Tongue (tissue), 2 donors: ENCODE data around the gene IFT80. TPM values are rescaled to one million over a fixed set of nuclear protein-coding genes. Genes with fewer than 3 reads are reported as not detected.
A peak's percentile ranks its signal among the peaks of the same experiment; 100 is the strongest.

Experiments used
- DNase-seq: peaks from one replicate; pipeline ENCODE4 v3.0.0-alpha.2; 2015
- total RNA-seq: library from RNA; depleted of rRNA; stranded (reverse); fragments of >200 nt; gene quantifications from one replicate; pipeline ENCODE4 v1.2.3, GENCODE V29; 2014

IFT80 gene
- total RNA-seq, 1 donor from 2014 or later = 51.7 TPM

DNA sequence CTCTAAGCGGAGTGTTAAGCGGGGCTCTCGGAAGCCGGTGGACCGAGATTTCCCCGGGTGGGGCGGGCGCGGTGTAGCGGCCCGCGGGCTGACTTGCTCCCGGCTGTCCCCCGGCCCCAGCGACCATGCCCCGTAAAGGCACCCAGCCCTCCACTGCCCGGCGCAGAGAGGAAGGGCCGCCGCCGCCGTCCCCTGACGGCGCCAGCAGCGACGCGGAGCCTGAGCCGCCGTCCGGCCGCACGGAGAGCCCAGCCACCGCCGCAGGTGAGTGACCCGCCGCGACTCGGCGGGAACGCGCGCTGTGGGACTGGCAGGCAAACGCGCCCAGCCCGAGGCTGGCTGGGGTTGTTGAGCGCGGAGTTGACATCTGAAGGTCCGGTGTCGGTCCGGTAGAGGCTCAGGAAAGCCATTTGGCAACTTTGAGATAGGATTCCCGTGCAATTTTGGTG lies 1.7 kb upstream of the IFT80 start:
- DNase-seq = peak; percentile 35

DNA sequence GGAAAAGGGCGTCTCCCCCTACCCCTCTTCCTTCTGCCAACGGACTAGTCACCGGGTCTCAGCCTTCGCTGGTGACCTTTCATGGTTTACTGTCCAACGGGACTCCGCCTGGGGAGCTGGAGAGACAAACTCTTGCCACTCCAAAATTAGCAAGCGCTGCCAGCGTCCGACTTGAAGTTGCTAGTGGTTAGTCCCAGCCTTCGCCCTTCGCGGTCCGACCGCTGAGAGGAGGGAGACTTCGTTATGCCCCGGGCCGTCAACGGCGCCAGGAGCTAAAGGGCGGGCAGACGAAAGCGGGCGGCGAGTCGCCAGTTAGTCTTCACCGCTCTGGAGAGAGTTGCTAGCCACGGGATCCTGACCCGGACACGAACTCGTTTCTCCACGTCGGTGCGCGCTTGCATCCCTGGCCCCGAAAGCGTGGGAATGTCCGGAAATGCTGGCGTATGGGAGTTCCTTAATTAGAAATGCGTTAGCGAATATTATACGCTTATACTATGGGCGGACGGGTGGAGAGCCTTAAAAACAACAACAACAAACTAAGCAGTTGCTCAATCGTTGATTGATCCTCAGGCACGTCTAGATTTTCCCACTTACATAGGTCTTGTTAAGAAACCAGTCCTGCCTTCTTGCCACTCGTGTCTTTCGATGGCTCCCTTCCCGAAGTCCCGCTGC lies 1.1 kb upstream of the IFT80 start:
- peak; percentile 59 for DNase-seq

DNA sequence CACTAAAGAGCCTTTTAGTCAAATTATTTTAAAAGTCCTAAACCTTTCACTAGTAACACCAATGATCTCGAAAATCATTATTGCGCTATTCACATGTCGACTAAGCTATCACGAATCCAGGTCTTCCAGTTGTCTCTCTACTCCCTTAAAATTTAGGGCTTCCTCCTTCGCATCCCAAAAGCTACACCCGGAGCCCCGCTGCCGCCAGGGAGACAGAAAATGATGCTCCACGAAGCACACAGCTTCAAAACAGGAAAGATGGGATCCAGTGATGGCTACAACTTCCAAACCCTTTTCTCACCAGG lies 253 bp downstream of the IFT80 start:
- no peak for DNase-seq

DNA sequence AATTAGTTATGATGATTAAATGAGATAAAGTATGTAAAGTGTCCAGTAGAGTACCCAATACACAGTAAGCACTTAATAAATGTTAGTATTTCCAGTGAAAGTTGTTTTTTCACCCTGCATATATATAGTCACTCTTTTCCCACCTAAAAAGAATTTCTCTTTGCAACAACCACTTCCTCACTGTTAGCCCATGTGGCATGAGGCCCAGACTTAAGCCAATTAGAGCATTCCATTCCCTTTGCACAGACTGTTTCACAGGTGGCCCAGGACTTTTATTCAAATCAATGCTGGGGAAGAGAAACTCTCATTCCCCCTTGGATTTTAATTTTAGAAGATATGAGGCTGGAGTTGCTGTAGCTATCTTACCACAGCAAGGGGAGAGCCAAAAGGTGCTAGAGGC lies 3.7 kb downstream of the IFT80 start:
- DNase-seq = no peak

DNA sequence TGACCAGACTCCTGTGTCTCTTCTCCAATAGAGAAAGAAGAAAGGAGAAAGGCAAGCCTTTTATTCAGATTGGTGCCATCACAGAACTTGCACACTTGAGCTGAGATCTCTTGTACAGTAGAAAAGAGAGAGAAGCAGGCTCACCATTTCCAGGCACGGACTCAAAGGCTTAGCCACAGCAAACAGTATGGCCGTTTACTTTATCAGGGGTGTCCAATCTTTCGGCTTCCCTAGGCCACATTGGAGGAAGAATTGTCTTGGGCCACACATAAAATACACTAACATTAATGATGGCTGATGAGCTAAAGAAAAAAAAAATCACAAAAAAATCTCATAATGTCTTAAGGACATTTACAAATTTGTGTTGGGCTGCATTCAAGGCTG lies 5.0 kb downstream of the IFT80 start:
- DNase-seq = no peak

DNA sequence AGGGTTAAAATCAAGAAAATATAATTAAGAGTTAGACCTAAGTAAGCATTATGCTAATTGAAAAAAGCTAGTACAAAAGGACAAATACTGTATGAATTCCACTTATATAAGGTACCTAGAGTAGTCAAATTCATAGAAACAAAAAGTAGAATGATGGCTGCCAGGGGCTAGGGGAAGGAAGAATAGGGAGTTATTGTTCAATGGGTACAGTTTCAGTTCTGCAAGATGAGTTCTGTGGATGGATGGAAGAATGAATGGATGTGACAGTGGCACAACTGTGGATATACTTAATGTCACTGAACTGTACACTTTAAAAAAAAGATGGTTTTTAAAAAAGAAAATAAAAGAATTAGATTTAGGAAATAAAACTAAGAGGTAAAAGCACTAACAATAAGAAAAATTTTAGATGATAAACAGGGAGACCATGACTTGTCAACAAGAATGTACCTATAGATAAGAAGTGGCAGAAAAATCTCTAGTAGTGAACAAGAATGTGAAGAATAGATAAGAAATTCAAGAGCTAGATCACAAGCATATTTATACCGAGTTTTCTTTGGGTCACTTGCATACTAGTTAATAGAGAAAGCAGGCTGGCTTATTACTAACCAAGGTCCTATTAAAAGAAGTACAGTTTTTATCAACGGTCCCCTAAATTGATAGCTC lies 5.5 kb downstream of the IFT80 start:
- DNase-seq = no peak

DNA sequence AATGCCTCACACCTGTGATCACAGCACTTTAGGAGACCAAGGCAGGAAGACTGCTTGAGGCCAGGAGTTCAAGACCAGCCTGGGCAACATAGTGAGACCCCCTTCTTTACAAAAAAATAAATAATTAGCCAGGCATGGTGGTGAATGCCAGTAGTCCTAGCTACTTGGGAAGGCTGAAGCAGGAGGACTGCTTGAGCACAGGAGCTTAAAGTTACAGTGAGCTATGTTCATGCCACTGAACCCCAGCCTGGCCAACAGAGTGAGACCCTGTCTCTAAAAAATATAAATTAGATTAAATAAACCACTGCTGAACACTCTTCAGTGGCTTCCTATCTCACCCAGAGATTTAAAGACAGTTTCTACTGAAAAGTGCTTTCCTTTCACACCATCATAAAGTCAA lies 6.2 kb downstream of the IFT80 start:
- no peak for DNase-seq

DNA sequence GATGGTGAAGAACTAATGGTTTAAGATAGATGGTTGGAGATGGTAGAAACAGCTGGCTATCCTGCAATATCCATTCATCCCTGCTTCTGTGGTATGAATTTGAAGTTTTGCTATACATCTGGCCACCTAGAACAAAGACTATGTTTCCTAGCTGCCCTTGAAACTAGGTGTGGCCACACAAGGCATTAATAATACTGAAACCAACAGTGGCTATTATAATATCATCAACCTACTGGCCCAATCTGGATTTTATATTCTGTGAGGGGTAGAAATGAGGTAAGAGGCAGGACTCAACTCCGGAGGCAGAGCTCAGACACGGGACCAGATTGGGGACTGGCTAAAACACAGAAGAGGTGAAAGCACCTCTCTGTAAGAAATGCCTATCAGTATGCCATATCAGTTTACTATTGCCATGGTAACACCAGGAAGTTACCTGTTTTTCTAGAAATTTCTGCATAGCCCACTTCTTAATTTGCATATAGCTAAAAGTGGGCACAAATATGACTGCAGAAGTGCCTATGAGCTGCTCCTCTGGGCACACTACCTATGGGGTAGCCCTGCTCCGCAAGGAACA lies 8.4 kb downstream of the IFT80 start:
- no peak for DNase-seq

DNA sequence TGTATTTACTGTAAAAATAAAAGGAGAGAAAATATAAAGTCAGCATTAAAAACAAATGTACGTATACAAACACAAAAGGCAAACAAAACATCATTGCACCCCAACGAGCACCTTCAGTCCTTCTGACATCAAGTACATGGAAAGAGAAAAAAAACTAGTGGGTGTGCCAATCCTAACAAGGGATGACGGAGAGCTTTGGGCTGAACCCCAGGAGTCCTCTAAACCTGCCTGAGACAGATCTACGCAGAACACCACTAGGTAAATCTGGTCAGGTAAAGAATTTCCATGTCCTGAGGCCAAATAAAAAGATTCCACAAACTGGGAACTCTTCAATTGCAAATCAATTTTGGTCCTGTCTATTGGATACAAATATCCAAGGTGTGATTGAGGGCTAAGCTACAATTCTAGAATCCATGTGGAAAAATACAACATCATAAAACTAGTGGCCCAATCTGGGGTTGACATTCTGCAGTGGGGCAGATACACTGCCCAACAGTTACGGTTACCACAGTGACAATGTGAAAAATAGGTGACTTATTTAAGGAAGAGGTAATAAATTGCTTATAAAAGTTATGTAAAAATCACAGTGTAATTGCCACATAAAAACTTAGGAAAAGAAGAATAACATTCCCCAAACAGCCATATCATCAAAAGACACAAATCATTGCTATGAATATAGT lies 14.2 kb downstream of the IFT80 start:
- no peak for DNase-seq

DNA sequence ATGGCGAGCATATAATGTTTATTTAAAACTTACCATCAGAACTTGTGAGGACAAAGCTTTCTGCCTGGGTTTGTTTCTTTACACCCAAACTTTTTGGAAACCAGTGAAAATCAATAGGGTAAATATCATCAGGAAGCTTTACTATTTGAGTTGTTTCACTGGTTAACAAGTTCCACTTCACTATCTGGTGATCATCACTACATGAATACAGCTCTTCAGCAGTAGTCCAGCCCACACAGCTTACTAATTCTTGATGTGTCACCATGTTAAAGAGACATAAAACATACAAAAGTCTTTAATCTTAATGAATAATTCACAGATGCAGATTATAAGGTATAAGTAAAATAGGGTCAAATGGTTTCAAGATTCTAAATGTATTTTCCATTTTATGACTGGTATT lies 17.6 kb downstream of the IFT80 start:
- DNase-seq = no peak

DNA sequence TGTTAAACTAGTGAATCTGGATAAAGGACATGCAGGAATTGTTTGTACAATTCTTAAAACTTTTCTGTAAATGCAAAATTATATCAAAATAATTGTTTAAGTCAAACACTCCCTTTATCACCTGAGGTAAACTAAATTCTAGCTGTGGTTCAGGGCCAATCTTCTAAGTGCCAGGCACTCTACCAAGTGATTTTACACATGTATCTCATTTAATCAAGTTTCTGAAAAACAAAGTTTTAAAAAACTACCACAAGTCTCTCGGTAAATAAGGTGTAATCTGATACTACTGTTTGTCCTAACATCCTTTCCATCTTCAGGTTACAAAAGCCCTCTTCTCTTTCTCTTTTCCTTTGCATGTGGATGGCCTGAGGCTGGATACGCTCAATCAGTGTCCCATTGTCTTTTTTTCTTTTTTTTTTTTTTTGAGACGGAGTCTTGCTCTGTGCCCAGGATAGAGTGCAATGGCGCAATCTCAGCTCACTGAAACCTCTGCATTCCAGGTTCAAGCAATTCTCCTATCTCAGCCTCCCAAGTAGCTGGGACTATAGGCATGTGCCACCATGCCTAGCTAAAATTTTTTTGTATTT lies 19.3 kb downstream of the IFT80 start:
- no peak for DNase-seq

DNA sequence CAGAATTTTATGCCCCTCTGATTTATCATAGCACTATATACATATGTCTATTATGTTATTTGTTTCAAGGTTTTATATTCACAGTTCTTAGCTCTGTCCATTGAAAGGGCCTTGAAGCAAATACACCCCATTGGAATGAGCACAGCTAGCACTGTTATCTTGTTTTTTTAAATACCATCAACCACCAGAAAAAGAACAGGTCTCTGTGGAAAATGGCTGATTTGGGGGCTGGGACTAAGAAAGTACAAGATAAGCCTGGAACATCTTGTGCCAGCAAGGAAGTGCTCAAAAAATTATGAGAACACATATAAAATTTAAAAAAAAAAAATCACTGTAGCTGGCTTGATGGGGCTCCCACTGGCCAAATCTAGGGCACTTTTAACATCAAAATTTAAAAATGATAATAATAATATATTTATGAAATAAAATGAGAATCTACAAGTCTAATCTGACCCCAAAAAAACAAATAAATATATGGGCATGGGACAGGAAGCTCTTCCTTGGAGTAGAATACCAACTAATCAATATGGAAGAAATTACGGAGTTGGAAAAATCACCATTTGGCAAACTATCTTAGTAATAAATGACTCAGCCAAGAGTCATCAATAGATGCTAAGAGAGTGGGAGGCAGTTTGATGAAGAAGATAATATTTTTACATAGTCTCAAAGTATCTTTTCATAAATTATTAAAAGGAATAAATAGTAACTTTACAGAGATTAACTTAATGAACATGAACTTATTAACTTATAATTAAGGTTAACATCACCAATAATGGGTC lies 20.5 kb downstream of the IFT80 start:
- no peak for DNase-seq

DNA sequence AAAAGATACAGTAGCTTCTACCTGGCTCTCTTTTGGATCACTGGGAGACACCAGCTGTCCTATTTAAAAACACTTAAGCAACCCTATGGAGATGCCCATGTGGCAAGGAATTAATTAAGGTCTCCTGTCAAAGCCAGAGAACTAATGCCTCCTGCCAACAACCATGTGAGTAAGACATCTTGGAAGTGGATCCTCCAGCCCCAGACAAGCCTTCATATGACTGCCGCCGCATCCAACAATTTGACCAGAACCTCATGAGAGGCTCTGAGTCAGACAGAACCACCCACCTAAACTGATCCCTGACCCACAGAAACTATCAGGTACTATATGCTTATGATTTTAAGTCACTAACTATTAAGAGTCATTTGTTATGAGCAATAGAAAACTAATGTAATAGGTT lies 22.3 kb downstream of the IFT80 start:
- no peak for DNase-seq

DNA sequence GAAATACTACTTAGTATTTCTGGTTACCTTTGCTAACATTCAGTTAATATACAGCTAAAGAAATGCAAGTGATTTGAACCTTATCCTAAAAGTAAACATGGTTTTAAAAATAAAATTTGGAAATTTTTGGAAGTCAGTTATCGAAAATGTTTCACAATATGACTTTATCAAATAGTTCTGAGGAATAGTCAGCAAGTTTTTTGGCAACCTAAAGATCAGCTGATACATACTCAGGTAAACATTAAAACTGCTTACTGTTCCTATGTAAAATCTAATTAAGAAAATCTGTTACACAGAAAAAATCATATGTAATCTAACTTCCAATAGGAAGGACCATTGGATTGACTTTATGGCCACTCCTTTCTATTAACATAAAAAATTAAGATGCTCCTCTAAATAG lies 24.1 kb downstream of the IFT80 start:
- DNase-seq = no peak

DNA sequence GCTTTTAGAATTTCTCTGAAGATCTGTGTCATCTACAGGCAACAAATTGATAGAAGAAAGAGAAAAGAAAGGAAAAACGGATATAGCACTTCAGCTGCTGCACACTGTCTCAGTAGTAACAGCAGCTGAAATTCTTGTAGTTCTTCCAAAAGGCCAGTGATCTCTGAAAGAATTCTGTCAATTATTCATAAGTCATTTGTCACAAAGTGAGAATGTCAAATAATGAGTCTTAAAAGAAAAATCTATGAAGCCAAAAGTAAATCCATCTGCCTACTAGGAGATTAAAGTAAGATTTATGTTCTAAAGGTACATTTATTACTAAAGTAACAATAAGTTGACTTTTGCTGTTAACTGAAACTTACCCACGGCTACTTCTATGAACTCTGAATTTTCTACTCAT lies 24.6 kb downstream of the IFT80 start:
- no peak for DNase-seq

DNA sequence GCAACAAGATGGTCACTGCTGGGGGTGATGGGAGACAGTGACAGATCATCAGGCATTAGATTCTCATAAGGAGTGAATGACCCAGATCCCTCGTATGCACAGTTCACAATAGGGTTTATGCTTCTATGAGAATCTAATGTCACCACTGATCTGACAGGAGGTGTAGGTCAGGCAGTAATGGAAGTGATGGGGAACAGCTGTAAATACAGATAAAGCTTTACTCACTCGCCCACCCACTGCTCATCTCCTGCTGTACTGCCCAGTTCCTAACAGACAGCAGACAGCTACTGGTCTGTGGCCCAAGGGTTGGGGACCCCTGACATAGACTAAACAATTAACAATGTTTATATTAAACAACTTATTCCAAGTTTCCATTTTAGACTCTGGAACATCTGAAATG lies 25.4 kb downstream of the IFT80 start:
- DNase-seq = no peak

DNA sequence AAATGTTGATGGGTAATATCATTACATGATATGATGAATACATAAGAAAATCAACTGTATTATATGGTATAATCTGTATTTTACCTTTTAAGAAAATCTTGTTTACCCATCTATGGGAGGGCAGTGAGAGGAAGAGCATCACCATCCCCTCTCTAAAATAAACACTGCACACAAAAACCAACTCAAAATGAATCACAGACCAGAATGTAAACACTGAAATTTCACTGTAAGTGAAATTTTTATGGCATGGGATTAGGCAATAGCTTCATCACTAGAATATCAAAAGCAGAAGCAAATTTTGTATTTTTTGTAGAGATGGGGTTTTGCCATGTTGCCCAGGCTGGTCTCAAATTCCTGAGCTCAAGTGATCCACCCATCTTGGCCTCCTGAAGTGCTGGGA lies 26.2 kb downstream of the IFT80 start:
- no peak for DNase-seq

DNA sequence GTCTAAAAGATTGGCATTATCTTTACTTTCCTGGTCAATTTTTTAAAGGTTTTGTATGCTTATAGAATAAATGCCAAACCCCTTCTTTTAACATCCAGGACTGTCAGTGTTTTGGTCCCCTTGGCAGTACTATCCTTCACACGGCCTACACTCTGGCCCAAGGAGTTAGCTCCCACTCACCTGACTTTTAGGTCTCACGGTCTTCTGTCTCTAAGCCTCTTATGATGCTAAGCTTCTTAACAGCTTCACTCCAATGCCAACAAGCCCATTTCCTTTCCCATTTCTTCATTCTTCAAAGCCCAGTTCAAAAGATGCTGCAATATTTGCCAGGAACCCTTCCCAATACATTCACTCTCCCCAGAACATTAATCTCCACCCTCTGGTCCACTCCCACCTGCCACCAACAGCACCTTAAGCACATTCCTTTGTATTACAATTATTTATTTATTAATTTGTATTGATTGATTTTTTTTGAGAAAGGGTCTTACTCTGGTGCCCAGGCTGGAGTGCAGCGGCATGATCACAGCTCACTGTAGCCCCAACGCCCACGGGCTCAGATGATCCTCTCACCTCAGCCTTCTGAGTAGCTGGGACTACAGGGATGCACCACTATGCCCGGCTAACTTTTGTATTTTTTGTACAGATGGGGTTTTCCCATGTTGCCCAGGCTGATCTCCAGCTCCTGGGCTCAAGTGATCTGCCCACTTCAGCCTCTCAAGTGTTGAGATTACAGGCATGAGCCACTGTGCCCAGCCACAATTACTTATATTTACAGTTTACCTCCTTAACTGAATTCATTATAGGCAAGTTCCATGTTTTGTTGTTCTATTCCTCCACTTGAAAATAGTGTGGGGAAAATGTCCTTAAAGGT lies 27.8 kb downstream of the IFT80 start:
- no peak for DNase-seq

DNA sequence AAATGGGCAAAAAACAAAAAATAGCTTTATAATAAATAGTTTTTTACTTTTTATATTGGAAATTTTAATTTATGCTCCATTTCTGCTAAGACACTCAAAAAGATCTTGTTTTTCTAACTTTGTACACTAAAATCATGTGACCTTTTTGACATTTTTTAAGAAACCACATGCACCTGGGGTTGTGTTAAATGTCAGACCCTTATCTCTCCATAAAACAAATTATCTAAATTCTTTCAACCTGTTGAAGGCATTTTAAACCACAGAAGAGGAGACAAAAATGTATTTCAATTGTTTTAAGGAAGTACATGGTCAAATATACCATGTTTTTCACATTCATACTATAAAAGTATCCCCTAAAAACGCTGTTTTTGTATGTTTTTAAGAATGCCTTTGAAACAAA lies 29.2 kb downstream of the IFT80 start:
- DNase-seq = no peak

DNA sequence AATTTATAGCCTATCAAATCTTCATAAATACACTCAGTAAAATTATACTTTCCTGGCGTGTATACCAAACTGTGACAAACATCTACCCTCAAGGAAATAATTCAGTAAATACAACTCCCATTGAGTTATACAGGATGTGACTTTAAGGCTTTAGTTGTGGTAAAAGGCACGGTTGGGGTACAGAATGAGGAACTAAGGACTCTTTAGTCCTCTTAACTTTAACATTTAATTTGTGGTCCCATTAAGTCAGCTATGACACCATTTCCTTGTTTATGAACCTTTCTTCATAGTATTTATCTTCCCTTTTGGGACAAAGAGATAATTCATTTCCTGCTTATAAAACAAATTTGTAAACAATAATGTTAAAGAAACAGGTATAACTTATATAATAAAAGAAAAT lies 30.2 kb downstream of the IFT80 start:
- DNase-seq = no peak

DNA sequence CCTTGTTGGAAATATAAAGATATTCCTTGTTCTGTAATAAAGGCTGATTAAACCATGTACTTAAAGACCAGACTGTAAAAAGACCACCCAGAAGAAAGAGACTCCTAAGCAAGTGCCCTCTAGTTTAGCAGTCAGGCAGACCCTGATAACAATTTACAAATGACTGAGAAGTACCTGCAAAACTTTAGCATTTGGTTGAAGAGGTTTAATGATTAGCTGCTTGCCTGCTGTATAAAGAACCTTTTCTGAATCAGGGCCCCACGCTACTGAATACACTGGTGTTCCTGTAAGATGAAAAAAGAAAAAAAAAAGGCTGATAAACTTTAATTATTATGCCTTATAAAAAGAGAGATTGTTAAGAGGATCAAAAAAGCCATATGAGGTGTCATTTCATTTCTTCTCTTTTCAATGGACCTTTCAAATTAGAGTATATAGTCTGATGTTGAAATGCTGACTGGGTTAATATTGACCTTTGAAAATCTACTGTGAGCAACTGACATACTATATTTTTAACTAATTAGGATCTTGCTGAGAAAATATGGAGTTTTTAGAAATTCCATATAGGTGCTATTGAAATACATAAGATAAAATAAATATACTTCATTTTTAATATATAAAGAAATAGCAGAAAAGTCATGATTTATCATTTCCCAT lies 33.0 kb downstream of the IFT80 start:
- no peak for DNase-seq
